Esophagus squamous epithelium (tissue), 5 donors: ENCODE results near the gene CYB561. TPM values are rescaled to one million over a fixed set of nuclear protein-coding genes. Genes with fewer than 3 reads are reported as not detected.

Source experiments
- DNase-seq: peaks from one replicate; lab custom pipeline; 2025; lab: John Stamatoyannopoulos, UW
- H3K27ac ChIP-seq, 4 donors: fragments of 200-600 bp; sonication (generic); one replicate each; pipeline ENCODE4 v1.5.1; 2016 to 2019; ENCODE audit warnings: mild to moderate bottlenecking in 1 of 4
- H3K27me3 ChIP-seq, 4 donors: fragments of 200-600 bp; sonication (generic); 1 replicate in 3 of 4; 2 replicates in 1 of 4; pipeline versions ENCODE4 v1.5.1 to v1.6.0; 2017 to 2021; ENCODE audit warnings: antibody characterized with exemption in 1 of 4
- H3K36me3 ChIP-seq, 3 donors: fragments of 200-600 bp; sonication (generic); one replicate each; pipeline ENCODE4 v1.5.1; 2016 to 2019
- H3K4me1 ChIP-seq, 3 donors: fragments of 200-600 bp; sonication (generic); one replicate each; pipeline ENCODE4 v1.5.1; 2017 to 2019
- H3K4me3 ChIP-seq, 4 donors: fragments of 200-600 bp; sonication (generic); 1 replicate in 3 of 4; 2 replicates in 1 of 4; pipeline ENCODE4 v1.5.1; 2016 to 2019; ENCODE audit warnings: mild to moderate bottlenecking in 2 of 4, moderate library complexity in 1 of 4
- H3K9me3 ChIP-seq, 3 donors: fragments of 200-600 bp; sonication (generic); one replicate each; pipeline ENCODE4 v1.5.1; 2016 to 2019
- POLR2A ChIP-seq, 4 donors: fragments of 450-650 bp; IDR thresholded peaks; one replicate each; pipeline ENCODE4 v1.6.1; 2017; ENCODE audit warnings: antibody characterized with exemption in 4 of 4, mild to moderate bottlenecking in 4 of 4, moderate library complexity in 3 of 4
- WGBS, 2 donors: methylation state at CpG; one replicate each; pipeline ENCODE4 v1.1.5; 2018; 5-methylcytosine and 5-hydroxymethylcytosine counted together
- intact Hi-C: fragments of 100-400 bp; cut with DNase I; formaldehyde crosslinking; loops from one replicate; pipeline ENCODE4 v1.15.0; 2022
- total RNA-seq, 4 donors: library from RNA; depleted of rRNA; stranded (reverse); fragments of >200 nt; gene quantifications; one replicate each; pipeline ENCODE4 v1.1.0, GENCODE V29; 2016
- TF ChIP-seq, protein P1 (sequence below), 6 experiments: fragments of 450-650 bp in 4 of 6; fragments of 200-600 bp in 2 of 6; sonication (generic) in 2 of 6; IDR thresholded peaks; one replicate each; pipeline ENCODE4 v1.5.1; 2016 to 2019; ENCODE audit warnings: antibody characterized with exemption in 6 of 6, mild to moderate bottlenecking in 4 of 6, moderate library complexity in 4 of 6
- donor health status: DM: yes; HTN: yes; CAD: no.

The CYB561 gene
- total RNA-seq, 4 donors from 2014 or later, result 32.4 to 95.6 (median 42.4) TPM

DNA sequence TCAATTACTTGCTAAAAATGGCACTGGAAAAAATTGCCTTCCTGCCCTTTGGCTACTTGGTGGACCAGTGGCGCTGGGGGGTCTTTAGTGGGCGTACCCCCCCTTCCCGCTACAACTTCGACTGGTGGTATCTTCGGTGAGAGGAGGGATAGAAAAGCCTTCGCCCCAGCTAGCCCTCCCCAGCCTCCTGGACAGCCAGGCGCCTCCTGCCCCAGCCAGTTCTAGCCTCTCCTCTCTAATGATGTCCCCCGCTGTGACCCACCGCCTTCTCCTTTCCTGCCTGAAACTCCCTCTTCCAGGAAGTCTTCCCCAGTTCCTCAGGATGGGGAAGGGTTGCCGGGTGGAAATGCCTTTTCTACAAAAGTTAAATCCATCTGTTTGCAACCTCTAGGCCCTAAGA lies 36.9 kb upstream of the CYB561 start:
- Histone ChIP-seq H3K27me3 (peaks cover 0 to 37% (median under 1%) of the 10 kb centered on the region in 4 donors), H3K9me3 (no peaks in the 10 kb centered on the region), H3K27ac (no peak overlapping the region), H3K4me1 (peaks cover 3 to 18% (median 10%) of the 10 kb centered on the region in 3 donors), H3K4me3 (no peak overlapping the region), H3K36me3 (no peaks in the 10 kb centered on the region)
- TF ChIP-seq, protein P1, sequence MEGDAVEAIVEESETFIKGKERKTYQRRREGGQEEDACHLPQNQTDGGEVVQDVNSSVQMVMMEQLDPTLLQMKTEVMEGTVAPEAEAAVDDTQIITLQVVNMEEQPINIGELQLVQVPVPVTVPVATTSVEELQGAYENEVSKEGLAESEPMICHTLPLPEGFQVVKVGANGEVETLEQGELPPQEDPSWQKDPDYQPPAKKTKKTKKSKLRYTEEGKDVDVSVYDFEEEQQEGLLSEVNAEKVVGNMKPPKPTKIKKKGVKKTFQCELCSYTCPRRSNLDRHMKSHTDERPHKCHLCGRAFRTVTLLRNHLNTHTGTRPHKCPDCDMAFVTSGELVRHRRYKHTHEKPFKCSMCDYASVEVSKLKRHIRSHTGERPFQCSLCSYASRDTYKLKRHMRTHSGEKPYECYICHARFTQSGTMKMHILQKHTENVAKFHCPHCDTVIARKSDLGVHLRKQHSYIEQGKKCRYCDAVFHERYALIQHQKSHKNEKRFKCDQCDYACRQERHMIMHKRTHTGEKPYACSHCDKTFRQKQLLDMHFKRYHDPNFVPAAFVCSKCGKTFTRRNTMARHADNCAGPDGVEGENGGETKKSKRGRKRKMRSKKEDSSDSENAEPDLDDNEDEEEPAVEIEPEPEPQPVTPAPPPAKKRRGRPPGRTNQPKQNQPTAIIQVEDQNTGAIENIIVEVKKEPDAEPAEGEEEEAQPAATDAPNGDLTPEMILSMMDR (IDR thresholded peaks at IDR 0.05), result no peak
- no peak for TF ChIP-seq POLR2A (IDR thresholded peaks at IDR 0.05)
- intact Hi-C loops, result loop anchor here (5.0 kb wide), 1 partner anchor 56 kb away; no protein-coding TSS in a partner anchor
- 80 to 95% methylated on average over 10 of the region's 10 CpGs for WGBS, 2 donors
- DNase-seq, result no peak

DNA sequence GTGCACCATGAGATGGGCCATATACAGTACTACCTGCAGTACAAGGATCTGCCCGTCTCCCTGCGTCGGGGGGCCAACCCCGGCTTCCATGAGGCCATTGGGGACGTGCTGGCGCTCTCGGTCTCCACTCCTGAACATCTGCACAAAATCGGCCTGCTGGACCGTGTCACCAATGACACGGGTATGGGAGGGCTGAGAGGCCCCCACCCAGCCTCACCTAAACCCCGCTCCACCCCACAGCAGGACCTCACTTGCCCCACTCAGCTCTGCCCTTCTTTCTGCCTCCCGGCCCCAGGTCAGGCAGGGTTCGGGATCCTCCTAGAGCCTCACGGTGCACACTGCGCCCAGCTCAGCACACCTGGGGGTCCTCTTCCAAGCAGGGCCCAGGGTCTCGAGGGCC lies 36.4 kb upstream of the CYB561 start:
- Histone ChIP-seq H3K27ac (no peak overlapping the region), H3K4me3 (no peak overlapping the region), H3K9me3 (no peaks in the 10 kb centered on the region), H3K27me3 (peaks cover 0 to 43% (median 3%) of the 10 kb centered on the region in 4 donors), H3K36me3 (no peaks in the 10 kb centered on the region), H3K4me1 (peaks cover 9 to 24% (median 15%) of the 10 kb centered on the region in 3 donors)
- TF ChIP-seq, protein P1 (IDR thresholded peaks at IDR 0.05), result no peak
- no peak for TF ChIP-seq POLR2A (IDR thresholded peaks at IDR 0.05)
- no peak for DNase-seq
- intact Hi-C loops, result loop anchor here (5.0 kb wide), 1 partner anchor 55 kb away; no protein-coding TSS in a partner anchor
- WGBS, 2 donors, result 80 to 82% methylated on average over 6 to 10 of the region's 16 CpGs

DNA sequence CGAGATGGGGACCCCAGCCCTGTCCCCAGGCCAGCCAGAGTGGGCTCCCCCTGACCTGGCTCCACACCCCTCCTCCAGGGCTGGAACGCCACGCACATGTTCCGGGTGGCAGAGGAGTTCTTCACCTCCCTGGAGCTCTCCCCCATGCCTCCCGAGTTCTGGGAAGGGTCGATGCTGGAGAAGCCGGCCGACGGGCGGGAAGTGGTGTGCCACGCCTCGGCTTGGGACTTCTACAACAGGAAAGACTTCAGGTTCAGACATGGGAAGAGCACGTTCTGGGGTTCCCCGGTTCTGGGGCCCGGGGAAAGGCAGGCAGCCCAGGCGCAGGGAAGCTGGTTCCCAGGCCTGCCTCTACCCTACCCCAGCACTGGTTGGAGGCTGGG lies 35.4 kb upstream of the CYB561 start:
- Histone ChIP-seq H3K36me3 (no peaks in the 10 kb centered on the region), H3K27me3 (peaks cover 0 to 53% (median 6%) of the 10 kb centered on the region in 4 donors), H3K9me3 (no peaks in the 10 kb centered on the region), H3K4me1 (peaks cover 12 to 34% (median 26%) of the 10 kb centered on the region in 3 donors), H3K4me3 (no peak overlapping the region), H3K27ac (no peak overlapping the region)
- WGBS, 2 donors, result 40% methylated on average over 1 of the region's 16 CpGs; no CpG with 5 or more reads in 1 of the 2 donors
- intact Hi-C loops, result loop anchor here (5.0 kb wide), 1 partner anchor 54 kb away; no protein-coding TSS in a partner anchor
- DNase-seq, result no peak
- TF ChIP-seq, protein P1 (IDR thresholded peaks at IDR 0.05), result no peak
- TF ChIP-seq POLR2A (IDR thresholded peaks at IDR 0.05), result no peak

DNA sequence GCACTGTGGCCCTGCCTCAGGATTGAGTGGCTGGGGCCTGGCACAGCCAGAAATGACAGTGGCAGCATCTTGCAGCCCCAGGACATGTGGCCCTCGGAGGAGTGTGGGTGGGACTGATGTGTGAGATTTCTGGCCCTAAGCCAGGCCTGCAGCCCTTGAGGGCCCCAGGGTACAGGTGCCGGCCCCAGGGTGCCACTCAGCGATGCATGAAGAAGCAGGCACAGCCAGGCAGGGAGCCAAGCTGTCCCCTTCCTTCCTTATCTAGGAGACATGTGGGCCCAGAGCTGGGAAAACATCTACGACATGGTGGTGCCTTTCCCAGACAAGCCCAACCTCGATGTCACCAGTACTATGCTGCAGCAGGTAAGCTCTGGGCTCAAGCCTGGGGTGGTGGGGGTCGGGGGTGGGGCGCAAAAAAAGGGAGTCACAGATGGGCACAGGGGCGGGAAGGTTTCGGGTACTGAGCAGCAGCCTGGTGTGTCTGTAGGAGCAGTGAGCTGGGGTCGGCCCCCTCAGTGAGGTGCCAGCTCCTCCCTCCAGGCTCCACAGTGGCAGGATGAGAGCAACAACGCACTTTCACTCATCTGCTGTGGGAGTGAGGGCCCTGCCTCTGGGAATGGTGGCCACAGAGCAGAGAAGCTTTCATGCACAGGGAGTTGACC lies 34.9 kb upstream of the CYB561 start:
- Histone ChIP-seq H3K27ac (no peak overlapping the region), H3K9me3 (no peaks in the 10 kb centered on the region), H3K4me1 (peaks cover 15 to 39% (median 29%) of the 10 kb centered on the region in 3 donors), H3K27me3 (peaks cover 0 to 58% (median 7%) of the 10 kb centered on the region in 4 donors), H3K4me3 (no peak overlapping the region), H3K36me3 (no peaks in the 10 kb centered on the region)
- TF ChIP-seq POLR2A (IDR thresholded peaks at IDR 0.05), result no peak
- TF ChIP-seq, protein P1 (IDR thresholded peaks at IDR 0.05), result no peak
- no peak for DNase-seq
- intact Hi-C loops, result loop anchor here (5.0 kb wide), 1 partner anchor 54 kb away; no protein-coding TSS in a partner anchor
- WGBS, 2 donors, result 56 to 59% methylated on average over 1 to 7 of the region's 11 CpGs

DNA sequence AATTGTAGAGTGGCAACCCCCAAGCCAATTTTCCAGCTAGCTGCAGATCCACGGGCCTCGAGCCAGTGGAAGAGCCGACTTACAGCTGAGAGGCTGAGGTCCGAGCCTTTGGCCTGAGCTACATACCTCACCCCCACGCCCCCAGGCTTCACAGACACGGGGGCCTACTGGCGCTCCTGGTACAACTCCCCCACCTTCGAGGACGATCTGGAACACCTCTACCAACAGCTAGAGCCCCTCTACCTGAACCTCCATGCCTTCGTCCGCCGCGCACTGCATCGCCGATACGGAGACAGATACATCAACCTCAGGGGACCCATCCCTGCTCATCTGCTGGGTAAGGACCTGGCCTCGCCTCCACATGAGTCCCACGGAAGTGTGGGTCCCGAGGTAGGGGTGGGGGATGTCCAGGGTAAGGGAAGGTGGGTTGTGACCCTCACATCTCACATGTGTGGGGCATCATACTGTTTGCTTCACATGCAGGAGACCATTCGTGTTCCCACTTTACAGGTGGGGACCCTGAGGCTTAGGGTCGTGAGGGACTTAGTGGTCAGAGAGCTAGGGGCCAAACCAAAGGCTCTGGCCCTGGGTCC lies 34.2 kb upstream of the CYB561 start:
- H3K4me3 ChIP-seq, result no peak overlapping the region
- H3K4me1 ChIP-seq, result peaks cover 19 to 46% (median 29%) of the 10 kb centered on the region in 3 donors
- no peaks in the 10 kb centered on the region for H3K9me3 ChIP-seq
- WGBS, 2 donors, result 86 to 89% methylated on average over 14 to 17 of the region's 21 CpGs
- TF ChIP-seq, protein P1 (IDR thresholded peaks at IDR 0.05), result no peak
- TF ChIP-seq POLR2A (IDR thresholded peaks at IDR 0.05), result no peak
- intact Hi-C loops, result loop anchor here (5.0 kb wide), 1 partner anchor 53 kb away; no protein-coding TSS in a partner anchor
- no peak overlapping the region for H3K27ac ChIP-seq
- no peak for DNase-seq
- H3K27me3 ChIP-seq, result peaks cover 0 to 65% (median 7%) of the 10 kb centered on the region in 4 donors
- no peaks in the 10 kb centered on the region for H3K36me3 ChIP-seq
